A549 treated with CORT108297 at 1 μM for 4 hours (cell line): ENCODE measurements around the gene RUNX2. TPM values are rescaled to one million over a fixed set of nuclear protein-coding genes. Genes with fewer than 3 reads are reported as not detected.

Experiments used
- total RNA-seq: library from RNA; stranded (reverse); fragments of 200-300 nt; extraction: Qiagen RNA extraction; gene quantifications from 5 replicates; pipeline ENCODE4 v1.2.3, GENCODE V29; 2022

The RUNX2 gene
- 1.2 to 1.3 TPM (median 1.3 TPM) in 5 replicates for total RNA-seq

GRCh38 chr6:45327956-45328522, at the start of gene RUNX2:
Gene RUNX2 (plus strand): TSS chr6:45328330. CDS start chr6:45328727, 397 bp downstream.

DNA sequence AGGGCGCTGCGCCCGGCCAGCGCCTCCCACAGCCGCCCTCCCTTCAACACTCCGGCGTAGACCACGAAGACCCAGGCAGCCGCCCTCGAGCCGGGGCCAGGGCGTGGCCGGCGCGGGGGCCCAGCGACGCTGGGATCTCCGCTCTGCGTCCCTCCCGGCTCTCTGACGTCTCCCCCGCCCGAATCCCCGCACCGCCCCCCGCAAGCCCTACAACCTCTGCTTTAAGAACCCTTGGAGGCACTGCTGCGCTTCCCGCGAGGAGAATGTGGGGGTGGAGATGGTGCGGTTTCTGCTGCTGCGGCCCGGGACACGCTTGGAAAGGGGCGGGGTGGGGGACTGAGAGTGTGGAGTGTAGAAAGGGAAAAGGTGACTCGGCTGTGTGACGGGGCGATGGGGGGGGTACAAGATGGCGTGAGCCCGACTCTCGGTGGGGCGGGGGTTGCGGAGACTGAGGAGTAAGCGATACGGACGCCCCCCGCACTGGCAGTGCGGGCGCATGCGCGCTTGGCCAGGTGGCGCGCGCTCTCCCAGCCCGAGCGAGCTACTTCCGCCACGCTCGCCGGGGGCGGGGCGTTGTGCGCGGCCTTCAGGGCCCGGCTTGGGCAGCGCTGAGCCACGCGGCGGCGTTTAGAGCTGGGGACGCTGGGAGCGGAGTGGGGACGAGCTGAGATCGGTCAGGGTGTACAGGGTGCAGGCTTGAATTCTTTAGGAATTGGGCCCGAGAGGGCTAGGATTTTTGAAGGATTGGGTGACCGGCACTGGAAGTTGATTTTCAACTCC, 49.6 kb downstream of the RUNX2 start, which contains the start of gene SUPT3H:
SUPT3H (minus strand) TSS at position 381 of the 780 bp plus-strand sequence.

Other genes with a start within 250 kb of the RUNX2 start
- 3.0 to 4.7 TPM (median 4.2 TPM) in 5 replicates for gene SUPT3H, start 49.6 kb downstream of the RUNX2 start, total RNA-seq